B cell (primary cell): ENCODE data around the gene ARNT2. TPM values are rescaled to one million over a fixed set of nuclear protein-coding genes. Genes with fewer than 3 reads are reported as not detected.

Experiments
- ATAC-seq: fragments of 200-7000 bp; cut with Tn5 transposase; one replicate; pipeline ENCODE4 v1.10.0; 2021; ENCODE audit warnings: low read depth, mild to moderate bottlenecking, moderate number of reproducible peaks, moderate library complexity
- CTCF ChIA-PET: fragments of 350-600 bp; sonication (Branson Sonifier 250); formaldehyde crosslinking; loops from one replicate; lab custom pipeline; 2021; ENCODE audit warnings: antibody characterized with exemption, inconsistent platforms; lab: Charles Lee
- POLR2A ChIA-PET: fragments of 350-600 bp; sonication (Branson Sonifier 250); formaldehyde crosslinking; loops from one replicate; lab custom pipeline; 2021; ENCODE audit warnings: antibody characterized with exemption; lab: Charles Lee
- DNase-seq: peaks from one replicate; pipeline ENCODE4 v3.0.0; 2013
- H2AFZ ChIP-seq: 2 replicates; pipeline ENCODE4 v1.6.1; 2012; ENCODE audit warnings: mild to moderate bottlenecking, low read depth, low read length; ENCODE audit not compliant: insufficient read depth, poor library complexity, severe bottlenecking
- H3K27ac ChIP-seq, 2 donors: 1 replicate in 1 of 2; 2 replicates in 1 of 2; pipeline ENCODE4 v1.5.1; 2012 to 2013; ENCODE audit warnings: low read length in 2 of 2, mild to moderate bottlenecking in 2 of 2, moderate library complexity in 1 of 2
- H3K27me3 ChIP-seq, 4 experiments: fragments of 200-600 bp in 1 of 4; sonication (generic) in 1 of 4; replicated peaks in 1 of 4; 1 replicate in 2 of 4; 2 replicates in 2 of 4; pipeline versions ENCODE4 v1.6.1 to v1.7.0; 2013 to 2016; ENCODE audit warnings: low read length in 3 of 4, mild to moderate bottlenecking in 2 of 4, mixed read lengths in 1 of 4, moderate library complexity in 1 of 4; ENCODE audit not compliant: insufficient read depth in 4 of 4, control insufficient read depth in 3 of 4; ENCODE audit errors: control extremely low read depth in 1 of 4
- H3K36me3 ChIP-seq, 2 experiments: replicated peaks in 1 of 2; 1 replicate in 1 of 2; 2 replicates in 1 of 2; pipeline versions ENCODE4 v1.6.1 to v1.7.1; 2013; ENCODE audit warnings: low read length in 1 of 2; ENCODE audit not compliant: insufficient read depth in 2 of 2, control insufficient read depth in 1 of 2; ENCODE audit errors: control extremely low read depth in 1 of 2, extremely low read depth in 1 of 2
- H3K4me1 ChIP-seq, 2 donors: fragments of 200-600 bp in 1 of 2; sonication (generic) in 1 of 2; 1 replicate in 1 of 2; 2 replicates in 1 of 2; pipeline versions ENCODE4 v1.5.1 to v1.6.1; 2013 to 2017; ENCODE audit warnings: low read length in 2 of 2; ENCODE audit not compliant: control insufficient read depth in 2 of 2, insufficient read depth in 2 of 2
- H3K4me2 ChIP-seq: replicated peaks from 2 replicates; pipeline ENCODE3; 2012; ENCODE audit warnings: mild to moderate bottlenecking, low read depth, low read length; ENCODE audit not compliant: poor library complexity, severe bottlenecking
- H3K4me3 ChIP-seq, 5 experiments: fragments of 200-600 bp in 1 of 5; sonication (generic) in 1 of 5; 1 replicate in 3 of 5; 2 replicates in 2 of 5; pipeline versions ENCODE4 v1.5.1 to v1.7.0; 2011 to 2016; ENCODE audit warnings: low read length in 4 of 5, mild to moderate bottlenecking in 4 of 5, low read depth in 2 of 5, control low read depth in 1 of 5, moderate library complexity in 1 of 5; ENCODE audit not compliant: insufficient read depth in 1 of 5; ENCODE audit errors: control extremely low read depth in 1 of 5, extremely low read depth in 1 of 5
- H3K79me2 ChIP-seq: fragments of 200-600 bp; sonication (generic); one replicate; pipeline ENCODE4 v1.6.0; 2016; ENCODE audit warnings: low read length; ENCODE audit not compliant: control insufficient read depth, insufficient read depth
- H3K9ac ChIP-seq: fragments of 200-600 bp; sonication (generic); 2 replicates; pipeline ENCODE4 v1.6.1; 2017; ENCODE audit warnings: mild to moderate bottlenecking, low read length, moderate library complexity
- H3K9me3 ChIP-seq, 3 donors: one replicate each; pipeline versions ENCODE4 v1.6.1 to v1.7.1; 2013; ENCODE audit warnings: low read length in 2 of 3; ENCODE audit not compliant: control insufficient read depth in 2 of 3, insufficient read depth in 1 of 3; ENCODE audit errors: control extremely low read depth in 1 of 3
- H4K20me1 ChIP-seq: 2 replicates; pipeline ENCODE4 v1.6.0; 2012; ENCODE audit warnings: mild to moderate bottlenecking, low read length; ENCODE audit not compliant: insufficient read depth, control insufficient read depth, poor library complexity, severe bottlenecking
- H3K27ac Mint-ChIP-seq: one replicate; pipeline ENCODE4 v1.8.0; 2021; ENCODE audit warnings: mixed read lengths
- H3K27me3 Mint-ChIP-seq: one replicate; pipeline ENCODE4 v1.8.0; 2021; ENCODE audit warnings: mixed read lengths
- H3K4me1 Mint-ChIP-seq: one replicate; pipeline ENCODE4 v1.8.0; 2021; ENCODE audit warnings: mixed read lengths
- H3K4me3 Mint-ChIP-seq: one replicate; pipeline ENCODE4 v1.8.0; 2021; ENCODE audit warnings: mixed read lengths
- H3K9me3 Mint-ChIP-seq: one replicate; pipeline ENCODE4 v1.8.0; 2022; ENCODE audit warnings: mixed read lengths; ENCODE audit not compliant: insufficient read depth
- EZH2 ChIP-seq: IDR thresholded peaks from 2 replicates; pipeline ENCODE4 v1.6.1; 2012; ENCODE audit warnings: borderline replicate concordance, low read depth, mild to moderate bottlenecking, moderate library complexity, low read length; ENCODE audit not compliant: insufficient read depth, poor library complexity, severe bottlenecking
- WGBS: methylation state at CpG from one replicate; pipeline ENCODE4 v1.1.5; 2013; ENCODE audit warnings: missing lambda C conversion rate; ENCODE audit not compliant: insufficient coverage; 5-methylcytosine and 5-hydroxymethylcytosine counted together
- intact Hi-C: fragments of 100-400 bp; cut with micrococcal nuclease; formaldehyde crosslinking; loops from one replicate; pipeline ENCODE4 v1.10.0; 2022
- polyA plus RNA-seq: library from polyadenylated mRNA; depleted of rRNA; stranded (reverse); fragments of >200 nt; gene quantifications from 2 replicates; pipeline ENCODE4 v1.2.3, GENCODE V29; 2012
- total RNA-seq, 2 donors: library from RNA; stranded (reverse); fragments of 120-200 nt in 1 of 2; gene quantifications; 1 replicate in 1 of 2; 2 replicates in 1 of 2; pipeline versions ENCODE4 v1.2.3 to v1.2.4, GENCODE V29; 2013 to 2022
- TF ChIP-seq, protein P1 (sequence below): fragments of 200-600 bp; IDR thresholded peaks from one replicate; pipeline ENCODE4 v1.8.0; 2022; ENCODE audit warnings: antibody characterized with exemption, mild to moderate bottlenecking

Gene ARNT2
- total and polyA plus RNA-seq, 2 donors (not counting 1 experiment from before 2014, with no cell fraction given): not detected

DNA sequence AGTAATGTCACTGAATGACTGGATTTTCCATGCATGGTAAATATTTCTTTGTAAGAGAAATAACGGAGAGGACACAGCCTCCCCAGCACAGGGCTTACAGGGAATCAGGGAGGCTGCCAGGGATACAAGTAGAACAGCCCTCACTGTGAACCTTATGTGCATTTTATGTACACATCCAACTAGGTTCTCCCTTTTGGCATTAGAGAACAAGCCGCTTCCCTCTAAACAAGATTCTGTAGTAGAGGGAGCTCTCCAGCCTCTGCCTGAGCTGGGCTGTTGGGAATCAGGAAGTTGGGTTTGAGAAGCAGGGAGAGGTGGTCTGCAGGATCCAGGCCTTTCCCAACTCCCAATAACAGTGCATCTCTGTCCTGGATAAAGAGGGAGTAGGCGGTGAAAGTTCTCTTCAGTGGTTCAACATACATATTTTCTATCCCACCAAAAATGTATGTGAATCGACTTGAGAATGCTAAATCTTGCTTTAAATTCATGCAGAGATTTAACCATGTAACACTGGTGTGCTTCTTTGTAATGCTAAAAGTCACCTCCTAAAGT is 83.7 kb downstream of the ARNT2 start:
- POLR2A ChIA-PET: no interaction called here

DNA sequence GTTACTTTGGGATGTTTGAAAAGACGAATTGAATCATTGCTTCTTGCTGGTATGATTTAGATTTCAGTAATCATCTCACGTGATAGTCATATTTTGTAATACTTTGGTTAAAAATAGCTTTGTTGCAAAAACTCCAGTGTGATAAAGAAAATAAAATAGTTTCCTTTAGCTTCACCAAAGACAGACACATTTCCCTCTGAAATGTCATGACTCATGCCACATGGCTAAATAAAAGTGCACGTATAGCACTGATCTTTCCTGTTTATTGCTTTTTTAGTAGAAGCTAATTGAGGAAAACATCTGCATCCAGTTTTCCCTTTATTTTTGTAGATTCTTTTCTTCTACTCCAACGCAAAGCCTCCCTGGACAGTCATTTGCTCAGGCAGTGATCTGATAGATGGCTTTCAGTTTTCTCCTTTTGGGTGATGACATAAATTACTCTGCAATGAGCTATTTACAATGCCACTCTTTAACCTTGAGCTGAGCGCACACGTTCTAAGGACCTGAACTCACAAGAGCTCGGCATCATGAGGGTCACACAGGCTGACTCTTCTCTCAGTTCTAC is 84.9 kb downstream of the ARNT2 start:
- H3K79me2 ChIP-seq: no peaks in the 10 kb centered on the region
- no peaks in the 10 kb centered on the region for H3K9me3 ChIP-seq
- H3K36me3 ChIP-seq: no peaks in the 10 kb centered on the region
- no peak overlapping the region for H3K27ac ChIP-seq
- TF ChIP-seq, protein P1, sequence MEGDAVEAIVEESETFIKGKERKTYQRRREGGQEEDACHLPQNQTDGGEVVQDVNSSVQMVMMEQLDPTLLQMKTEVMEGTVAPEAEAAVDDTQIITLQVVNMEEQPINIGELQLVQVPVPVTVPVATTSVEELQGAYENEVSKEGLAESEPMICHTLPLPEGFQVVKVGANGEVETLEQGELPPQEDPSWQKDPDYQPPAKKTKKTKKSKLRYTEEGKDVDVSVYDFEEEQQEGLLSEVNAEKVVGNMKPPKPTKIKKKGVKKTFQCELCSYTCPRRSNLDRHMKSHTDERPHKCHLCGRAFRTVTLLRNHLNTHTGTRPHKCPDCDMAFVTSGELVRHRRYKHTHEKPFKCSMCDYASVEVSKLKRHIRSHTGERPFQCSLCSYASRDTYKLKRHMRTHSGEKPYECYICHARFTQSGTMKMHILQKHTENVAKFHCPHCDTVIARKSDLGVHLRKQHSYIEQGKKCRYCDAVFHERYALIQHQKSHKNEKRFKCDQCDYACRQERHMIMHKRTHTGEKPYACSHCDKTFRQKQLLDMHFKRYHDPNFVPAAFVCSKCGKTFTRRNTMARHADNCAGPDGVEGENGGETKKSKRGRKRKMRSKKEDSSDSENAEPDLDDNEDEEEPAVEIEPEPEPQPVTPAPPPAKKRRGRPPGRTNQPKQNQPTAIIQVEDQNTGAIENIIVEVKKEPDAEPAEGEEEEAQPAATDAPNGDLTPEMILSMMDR: no peak
- no peak for TF ChIP-seq EZH2
- Mint-ChIP-seq H3K27ac (no peak overlapping the region), H3K4me3 (no peak overlapping the region), H3K27me3 (peaks cover 3% of the 10 kb centered on the region), H3K4me1 (peaks cover 6% of the 10 kb centered on the region), H3K9me3 (no peaks in the 10 kb centered on the region)
- POLR2A ChIA-PET: no interaction called here
- H3K4me1 ChIP-seq: no peaks in the 10 kb centered on the region
- intact Hi-C loops: no loop called here
- no peaks in the 10 kb centered on the region for H3K27me3 ChIP-seq
- H3K4me3 ChIP-seq: no peak overlapping the region
- CTCF ChIA-PET: no interaction called here
- ATAC-seq: no peak
- no peak overlapping the region for H3K4me2 ChIP-seq
- 67% methylated on average over 4 of the region's 7 CpGs for WGBS
- H4K20me1 ChIP-seq: no peaks in the 10 kb centered on the region
- H3K9ac ChIP-seq: no peak overlapping the region
- H2AFZ ChIP-seq: no peak overlapping the region
- DNase-seq: no peak

More for the DNA sequence above, 83.7 kb downstream of the ARNT2 start:
- H3K4me2 ChIP-seq: no peak overlapping the region
- 67% methylated on average over 1 of the region's 4 CpGs for WGBS
- Mint-ChIP-seq H3K27ac (no peak overlapping the region), H3K9me3 (no peaks in the 10 kb centered on the region), H3K4me3 (no peak overlapping the region), H3K27me3 (no peaks in the 10 kb centered on the region), H3K4me1 (peaks cover 6% of the 10 kb centered on the region)
- H2AFZ ChIP-seq: no peak overlapping the region
- no peak overlapping the region for H3K9ac ChIP-seq
- ATAC-seq (no peak), DNase-seq (no peak)
- H3K4me1 ChIP-seq: no peaks in the 10 kb centered on the region
- H3K9me3 ChIP-seq: no peaks in the 10 kb centered on the region
- intact Hi-C loops: no loop called here
- no peaks in the 10 kb centered on the region for H4K20me1 ChIP-seq
- H3K79me2 ChIP-seq: no peaks in the 10 kb centered on the region
- no peak overlapping the region for H3K27ac ChIP-seq
- H3K27me3 ChIP-seq: no peaks in the 10 kb centered on the region
- no peak for TF ChIP-seq EZH2
- TF ChIP-seq, protein P1: no peak
- no peaks in the 10 kb centered on the region for H3K36me3 ChIP-seq
- H3K4me3 ChIP-seq: no peak overlapping the region
- CTCF ChIA-PET: no interaction called here
